IMR-90 (cell line): ENCODE measurements around the gene MYLK4. TPM values are rescaled to one million over a fixed set of nuclear protein-coding genes. Genes with fewer than 3 reads are reported as not detected.

Experiments
- ATAC-seq: fragments of 200-7000 bp; cut with Tn5 transposase; 2 replicates; pipeline ENCODE4 v1.9.1; 2020; ENCODE audit warnings: low read depth, mild to moderate bottlenecking, moderate library complexity
- BruUV-seq: library from RNA; stranded (reverse); fragments of 400-500 nt; replicated peaks from 2 replicates; lab custom pipeline; 2021; lab: Mats Ljungman, UMichigan
- CTCF ChIA-PET: fragments of 300-600 bp; formaldehyde crosslinking; extraction: SDS; loops from one replicate; lab custom pipeline; 2021; ENCODE audit warnings: antibody characterized with exemption; lab: Yijun Ruan, JAX
- POLR2A ChIA-PET: fragments of 300-600 bp; sonication (Branson Sonifier 250); formaldehyde crosslinking; loops from one replicate; lab custom pipeline; 2022; ENCODE audit warnings: antibody characterized with exemption; ENCODE audit not compliant: unreplicated experiment; lab: Charles Lee
- DNase-seq: peaks from one replicate; pipeline ENCODE4 v3.0.0; 2013
- H2AFZ ChIP-seq: replicated peaks from 2 replicates; pipeline ENCODE3; 2013; ENCODE audit warnings: low read length, mild to moderate bottlenecking; ENCODE audit not compliant: poor library complexity
- H2AK5ac ChIP-seq: 2 replicates; pipeline ENCODE4 v1.6.1; 2013; ENCODE audit warnings: low read depth, low read length, inconsistent platforms
- H2AK9ac ChIP-seq: replicated peaks from 2 replicates; pipeline ENCODE3; 2013; ENCODE audit warnings: mild to moderate bottlenecking, low read depth, low read length, moderate library complexity; ENCODE audit not compliant: poor library complexity
- H2BK120ac ChIP-seq: 2 replicates; pipeline ENCODE4 v1.6.1; 2013; ENCODE audit warnings: low read depth, low read length, inconsistent platforms
- H2BK15ac ChIP-seq: 3 replicates; pipeline ENCODE4 v1.6.1; 2013; ENCODE audit warnings: low read depth, low read length, inconsistent platforms
- H2BK20ac ChIP-seq: 2 replicates; pipeline ENCODE4 v1.6.1; 2013; ENCODE audit warnings: low read depth, mild to moderate bottlenecking, inconsistent platforms, low read length, moderate library complexity
- H2BK5ac ChIP-seq: 2 replicates; pipeline ENCODE4 v1.6.1; 2013; ENCODE audit warnings: mild to moderate bottlenecking, low read depth, low read length, inconsistent platforms; ENCODE audit not compliant: poor library complexity, severe bottlenecking
- H3K14ac ChIP-seq: replicated peaks from 2 replicates; pipeline ENCODE4 v1.6.1; 2013; ENCODE audit warnings: low read depth, low read length, inconsistent platforms
- H3K18ac ChIP-seq: 2 replicates; pipeline ENCODE4 v1.6.1; 2013; ENCODE audit warnings: low read depth, low read length, control low read depth
- H3K23ac ChIP-seq: 2 replicates; pipeline ENCODE4 v1.6.1; 2013; ENCODE audit warnings: low read depth, low read length, inconsistent platforms
- H3K27ac ChIP-seq: 2 replicates; pipeline ENCODE4 v1.5.1; 2013; ENCODE audit warnings: mild to moderate bottlenecking, control low read depth, low read length; ENCODE audit not compliant: insufficient read depth
- H3K27me3 ChIP-seq: 2 replicates; pipeline ENCODE4 v1.6.1; 2013; ENCODE audit warnings: low read length; ENCODE audit not compliant: control insufficient read depth, insufficient read depth
- H3K36me3 ChIP-seq: 2 replicates; pipeline ENCODE4 v1.6.1; 2013; ENCODE audit warnings: low read length, mixed read lengths; ENCODE audit not compliant: control insufficient read depth, insufficient read depth
- H3K4ac ChIP-seq: 2 replicates; pipeline ENCODE4 v1.6.1; 2013; ENCODE audit warnings: low read depth, low read length, inconsistent platforms
- H3K4me1 ChIP-seq: 2 replicates; pipeline ENCODE4 v1.6.1; 2013; ENCODE audit warnings: low read length, mixed read lengths; ENCODE audit not compliant: control insufficient read depth, insufficient read depth
- H3K4me2 ChIP-seq: 2 replicates; pipeline ENCODE4 v1.6.1; 2013; ENCODE audit warnings: low read depth, mild to moderate bottlenecking, control low read depth, low read length, moderate library complexity
- H3K4me3 ChIP-seq: 2 replicates; pipeline ENCODE4 v1.5.1; 2013; ENCODE audit warnings: low read depth, mild to moderate bottlenecking, control low read depth, low read length, moderate library complexity; ENCODE audit not compliant: insufficient read depth
- H3K56ac ChIP-seq: 2 replicates; pipeline ENCODE4 v1.6.1; 2013; ENCODE audit warnings: low read length, inconsistent platforms; ENCODE audit not compliant: insufficient read depth; ENCODE audit errors: extremely low read depth
- H3K79me1 ChIP-seq, 2 experiments: 2 replicates each; pipeline ENCODE4 v1.6.1; 2013; ENCODE audit warnings: low read length in 2 of 2, inconsistent platforms in 1 of 2, low read depth in 1 of 2
- H3K9ac ChIP-seq: 2 replicates; pipeline ENCODE4 v1.6.1; 2013; ENCODE audit warnings: low read depth, low read length, control low read depth
- H3K9me1 ChIP-seq: 2 replicates; pipeline ENCODE4 v1.6.1; 2013; ENCODE audit warnings: low read length, inconsistent platforms; ENCODE audit not compliant: insufficient read depth
- H3K9me3 ChIP-seq: 2 replicates; pipeline ENCODE4 v1.6.1; 2013; ENCODE audit warnings: low read length; ENCODE audit not compliant: control insufficient read depth, insufficient read depth
- H4K20me1 ChIP-seq: 2 replicates; pipeline ENCODE4 v1.6.1; 2013; ENCODE audit warnings: low read length, inconsistent platforms; ENCODE audit not compliant: insufficient read depth
- H4K5ac ChIP-seq: 2 replicates; pipeline ENCODE4 v1.6.1; 2013; ENCODE audit warnings: mild to moderate bottlenecking, low read depth, low read length, control low read depth
- H4K8ac ChIP-seq, 2 experiments: 2 replicates each; pipeline ENCODE4 v1.6.1; 2013; ENCODE audit warnings: low read depth in 2 of 2, low read length in 2 of 2, control low read depth in 1 of 2, inconsistent platforms in 1 of 2
- H4K91ac ChIP-seq: 2 replicates; pipeline ENCODE4 v1.6.1; 2013; ENCODE audit warnings: low read depth, low read length, inconsistent platforms; ENCODE audit not compliant: insufficient read depth
- BHLHE40 ChIP-seq: fragments of 150-350 bp; IDR thresholded peaks from 2 replicates; pipeline ENCODE4 v1.6.1; 2016; ENCODE audit warnings: mild to moderate bottlenecking, low read depth, low read length
- CEBPB ChIP-seq: IDR thresholded peaks from 2 replicates; pipeline ENCODE4 v1.6.1; 2012; ENCODE audit warnings: low read depth, low read length, improper control_type of control experiment
- CHD1 ChIP-seq: IDR thresholded peaks from 2 replicates; pipeline ENCODE4 v1.6.1; 2012; ENCODE audit warnings: low read depth, low read length, improper control_type of control experiment
- CTCF ChIP-seq: conservative IDR thresholded peaks from 2 replicates; pipeline ENCODE4 v1.5.1; 2012; ENCODE audit warnings: mild to moderate bottlenecking, low read depth, low read length, improper control_type of control experiment
- ELK1 ChIP-seq: fragments of 150-350 bp; IDR thresholded peaks from 2 replicates; pipeline ENCODE4 v1.6.1; 2016; ENCODE audit warnings: low read depth, mild to moderate bottlenecking, low read length, moderate library complexity, borderline replicate concordance
- FOS ChIP-seq: fragments of 150-350 bp; IDR thresholded peaks from 2 replicates; pipeline ENCODE4 v1.6.1; 2016; ENCODE audit warnings: low read depth, low read length
- MAFK ChIP-seq: IDR thresholded peaks from 2 replicates; pipeline ENCODE4 v1.6.1; 2012; ENCODE audit warnings: low read depth, low read length, improper control_type of control experiment
- MAZ ChIP-seq: IDR thresholded peaks from 2 replicates; pipeline ENCODE4 v1.6.1; 2012; ENCODE audit warnings: low read depth, mild to moderate bottlenecking, low read length, improper control_type of control experiment, moderate library complexity, borderline replicate concordance
- MXI1 ChIP-seq: IDR thresholded peaks from 2 replicates; pipeline ENCODE4 v1.6.1; 2012; ENCODE audit warnings: low read depth, mild to moderate bottlenecking, low read length, moderate library complexity, borderline replicate concordance
- NFE2L2 ChIP-seq: fragments of 150-350 bp; IDR thresholded peaks from 2 replicates; pipeline ENCODE4 v1.6.1; 2016; ENCODE audit warnings: low read depth, mild to moderate bottlenecking, low read length
- POLR2A ChIP-seq: IDR thresholded peaks from 2 replicates; pipeline ENCODE4 v1.6.1; 2012; ENCODE audit warnings: mild to moderate bottlenecking, low read depth, low read length
- RAD21 ChIP-seq: IDR thresholded peaks from 2 replicates; pipeline ENCODE4 v1.6.1; 2012; ENCODE audit warnings: low read length, improper control_type of control experiment
- RCOR1 ChIP-seq: IDR thresholded peaks from 2 replicates; pipeline ENCODE4 v1.6.1; 2012; ENCODE audit warnings: mild to moderate bottlenecking, low read length, improper control_type of control experiment; ENCODE audit not compliant: insufficient replicate concordance
- RFX5 ChIP-seq: IDR thresholded peaks from 2 replicates; pipeline ENCODE4 v1.8.0; 2012; ENCODE audit warnings: low read depth, mild to moderate bottlenecking, low read length, moderate library complexity
- SMC3 ChIP-seq: fragments of 150-350 bp; IDR thresholded peaks from 2 replicates; pipeline ENCODE4 v1.6.1; 2016; ENCODE audit warnings: low read depth, mild to moderate bottlenecking, antibody characterized with exemption, low read length, moderate library complexity
- USF2 ChIP-seq: fragments of 150-350 bp; IDR thresholded peaks from 2 replicates; pipeline ENCODE4 v1.6.1; 2017; ENCODE audit warnings: mild to moderate bottlenecking, antibody characterized with exemption, low read length, low read depth
- WGBS, 2 experiments: methylation state at CpG; one replicate each; pipeline versions ENCODE4 v1.1.5 to v1.1.7; 2013; ENCODE audit warnings: missing lambda C conversion rate in 2 of 2; ENCODE audit not compliant: insufficient read length in 1 of 2; ENCODE audit errors: extremely low coverage in 2 of 2; 5-methylcytosine and 5-hydroxymethylcytosine counted together
- dilution Hi-C: fragments of 300-500 bp; cut with HindIII; formaldehyde crosslinking; loops from one replicate; pipeline ENCODE4 v1.14.3; 2018; ENCODE audit warnings: low sequenced_read_pairs; ENCODE audit not compliant: unreplicated experiment
- in situ Hi-C: fragments of 300-500 bp; cut with MboI; formaldehyde crosslinking; loops from 3 replicates; pipeline ENCODE4 v1.14.3; 2019; ENCODE audit warnings: low sequenced_read_pairs, inconsistent platforms, mixed read lengths
- intact Hi-C: fragments of 100-400 bp; cut with micrococcal nuclease; formaldehyde crosslinking; loops from 2 replicates; pipeline ENCODE4 v1.10.0; 2022
- polyA plus RNA-seq, 3 experiments: library from polyadenylated mRNA; depleted of rRNA; stranded (reverse); fragments of >200 nt; gene quantifications; 2 replicates each; pipeline ENCODE4 v1.2.3, GENCODE V29; 2012; ENCODE audit warnings: low replicate concordance in 1 of 3
- total RNA-seq: library from RNA; depleted of rRNA; stranded (reverse); fragments of >200 nt; gene quantifications from 2 replicates; pipeline ENCODE4 v1.2.3, GENCODE V29; 2012

The MYLK4 gene
- total and polyA plus RNA-seq, 2 of the 4 experiments (the other 2 are of a cell fraction): under 0.01 to 0.07 TPM

- H2AK9ac ChIP-seq: no peak overlapping the region
- H3K4me3 ChIP-seq: no peak overlapping the region
- intact Hi-C loops: no loop called here
- BruUV-seq: no TSS peak
- DNase-seq (no peak), ATAC-seq (no peak)
- peaks cover 60% of the 10 kb centered on the region for H4K20me1 ChIP-seq
- H4K5ac ChIP-seq: no peak overlapping the region
- peaks cover 67 to 91% of the 10 kb centered on the region in 2 experiments for H3K79me1 ChIP-seq
- ChIA-PET POLR2A (no interaction called here), CTCF (interaction anchor here (0.6 to 1.4 kb wide), 2 partner anchors 14 to 27 kb away, joined by 3 to 4 read pairs; partner anchors contain the start of gene MYLK4)
- no peak overlapping the region for H3K23ac ChIP-seq
- no peak overlapping the region for H3K56ac ChIP-seq
- H2AK5ac ChIP-seq: no peak overlapping the region
- no peak overlapping the region for H3K9ac ChIP-seq
- no peaks in the 10 kb centered on the region for H3K27me3 ChIP-seq
- no peak overlapping the region for H4K8ac ChIP-seq
- dilution Hi-C loops: no loop called here
- H4K91ac ChIP-seq: no peak overlapping the region
- H2AFZ ChIP-seq: no peak overlapping the region
- H3K4me1 ChIP-seq: peaks cover 7% of the 10 kb centered on the region
- H2BK20ac ChIP-seq: no peak overlapping the region
- H3K18ac ChIP-seq: no peak overlapping the region
- H3K4ac ChIP-seq: no peak overlapping the region
- H3K9me3 ChIP-seq: no peaks in the 10 kb centered on the region
- no peak overlapping the region for H3K4me2 ChIP-seq
- H3K36me3 ChIP-seq: peaks cover 38% of the 10 kb centered on the region
- TF ChIP-seq FOS (no peak), CTCF (no peak), CHD1 (no peak), MAFK (no peak), ELK1 (no peak), POLR2A (no peak), RAD21 (no peak), RFX5 (no peak), MAZ (no peak), BHLHE40 (no peak), MXI1 (no peak), USF2 (no peak), SMC3 (no peak), NFE2L2 (no peak), CEBPB (no peak), RCOR1 (no peak)
- H2BK15ac ChIP-seq: no peak overlapping the region
- no peak overlapping the region for H3K14ac ChIP-seq
- H2BK5ac ChIP-seq: no peak overlapping the region
- H3K27ac ChIP-seq: no peak overlapping the region
- in situ Hi-C loops: no loop called here
- WGBS, 2 experiments: no CpG with 5 or more reads among the region's 3 CpGs
- peaks cover 36% of the 10 kb centered on the region for H3K9me1 ChIP-seq
- no peak overlapping the region for H2BK120ac ChIP-seq
These were observed 26.5 kb upstream of the MYLK4 start for GRCh38 chr6:2777249-2777648.
